Epidermal melanocyte (primary cell): ENCODE measurements around the gene PPM1B.
"Not testable (repeated sequence)": the region's sequence is repeated elsewhere in the genome, so short reads cannot be mapped to it uniquely, and the experiment has no call there.

ENCODE experiments used
- DNase-seq: peaks from one replicate; pipeline ENCODE4 v3.0.0; 2011; ENCODE audit warnings: low spot score; ENCODE audit not compliant: insufficient read length

The PPM1B gene

GRCh38 chr2:44155666-44156446 is 12.8 kb upstream of the PPM1B start:
- DNase-seq: no peak

- no peak for DNase-seq
These were observed 4.9 kb upstream of the PPM1B start for GRCh38 chr2:44163777-44164176.

DNA sequence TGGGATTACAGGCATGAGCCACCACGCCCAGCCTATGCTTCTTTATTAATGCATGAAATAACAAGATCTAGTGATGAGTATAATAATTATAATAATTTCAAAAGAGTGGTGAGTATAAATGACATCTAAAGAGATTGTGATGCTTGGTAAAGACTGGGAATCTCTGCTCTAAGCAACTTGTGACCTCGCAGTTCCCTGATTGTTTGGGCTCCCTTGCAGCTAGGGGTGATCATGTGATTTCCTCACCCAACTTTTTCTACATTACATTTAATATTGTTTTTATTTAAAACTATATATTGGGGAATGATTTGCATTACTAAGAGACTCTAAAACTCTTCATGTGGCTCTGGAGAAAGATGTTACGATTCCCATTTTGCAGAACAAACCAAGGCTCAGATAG is 4.1 kb upstream of the PPM1B start:
- no peak for DNase-seq

GRCh38 chr2:44166096-44166495 is 2.6 kb upstream of the PPM1B start:
- DNase-seq: no peak

DNA sequence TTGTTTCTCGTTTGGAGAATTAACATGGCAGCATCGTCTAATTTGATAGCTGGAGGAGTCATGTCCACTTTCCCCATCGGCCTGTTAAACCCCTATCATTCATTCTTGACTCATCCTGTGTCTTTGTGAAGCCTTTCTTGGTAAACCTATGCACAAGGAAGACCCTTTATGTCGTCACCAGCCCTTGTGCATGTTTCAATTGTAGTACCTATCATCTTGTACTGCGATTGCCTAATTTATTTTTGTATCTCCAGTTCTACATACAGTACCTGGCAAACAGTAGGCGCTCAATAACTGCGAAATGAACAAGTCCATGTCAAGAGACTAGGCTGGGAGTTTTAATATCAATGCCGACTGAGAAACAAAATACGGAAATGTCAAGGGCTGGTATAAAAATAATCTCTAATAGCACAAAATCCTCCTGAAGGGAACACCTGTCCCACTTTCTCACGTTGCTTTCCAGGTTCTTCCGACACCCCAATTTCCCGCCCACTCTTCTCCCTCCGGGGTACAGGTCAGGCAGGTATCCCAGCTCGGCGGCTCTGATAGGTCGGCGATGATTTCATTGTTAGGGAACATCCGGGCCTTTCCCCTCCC is 1.3 kb upstream of the PPM1B start:
- DNase-seq: no peak

GRCh38 chr2:44167908-44168680 is 581 bp upstream of the PPM1B start:
- DNase-seq: peak; percentile 98

DNA sequence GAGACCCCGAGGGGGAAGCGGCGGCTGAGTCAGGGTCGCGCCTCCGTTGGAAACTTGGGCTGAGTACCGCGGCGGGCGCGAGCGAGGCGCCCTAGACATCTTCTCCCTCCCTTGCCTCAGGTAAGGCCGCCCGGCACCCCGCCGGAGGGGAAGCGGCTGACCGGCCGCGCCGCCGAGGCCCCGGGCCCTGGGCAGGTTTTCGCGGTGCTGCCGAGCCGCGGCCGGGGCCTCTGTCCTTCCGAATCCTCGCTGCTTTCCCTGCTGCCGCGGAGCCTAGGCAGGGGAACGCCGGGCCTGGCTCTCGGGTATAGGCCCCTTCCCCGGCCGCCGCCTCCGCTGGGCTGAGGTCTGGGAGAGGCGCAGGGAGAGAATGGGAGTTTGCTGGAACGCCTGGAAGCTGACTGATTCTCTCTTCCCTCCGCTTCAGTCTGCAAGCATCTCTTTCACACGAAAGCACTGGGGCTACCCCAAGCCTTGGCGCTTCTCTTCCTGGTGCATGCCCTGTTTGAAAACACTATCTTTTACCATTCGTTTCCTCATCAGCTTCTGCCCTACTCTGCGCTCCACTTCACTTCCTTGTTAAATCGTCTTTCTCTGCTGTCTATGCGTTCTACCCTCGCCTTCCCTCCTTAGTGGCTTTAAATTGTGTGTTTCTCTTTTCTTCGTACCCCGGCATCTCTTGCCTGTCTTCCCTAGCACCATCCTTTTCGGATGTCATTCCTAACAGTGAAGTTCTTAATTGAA is 652 bp downstream of the PPM1B start:
- DNase-seq: no peak

- DNase-seq: no peak
These were observed 1.6 kb downstream of the PPM1B start for GRCh38 chr2:44170311-44170717.

DNA sequence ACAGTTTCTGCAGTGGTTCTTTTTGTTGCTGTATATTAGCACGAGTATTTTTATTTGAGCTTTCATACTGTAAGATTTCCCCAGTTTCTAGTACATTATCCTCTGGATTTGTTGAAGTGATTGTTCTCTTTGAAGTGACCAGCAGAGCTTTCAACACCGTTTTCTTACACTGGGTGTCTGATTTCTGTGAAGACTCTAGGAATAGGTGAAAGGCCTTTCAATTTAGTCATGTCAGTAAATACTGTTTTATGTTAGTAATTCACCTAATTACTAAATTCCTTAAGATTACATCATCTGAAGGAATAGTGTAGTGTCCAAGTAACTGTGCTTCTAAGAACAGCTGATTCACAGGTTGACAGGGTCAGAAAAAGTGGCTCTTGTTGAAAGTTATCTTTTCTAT is 2.3 kb downstream of the PPM1B start:
- DNase-seq: no peak

DNA sequence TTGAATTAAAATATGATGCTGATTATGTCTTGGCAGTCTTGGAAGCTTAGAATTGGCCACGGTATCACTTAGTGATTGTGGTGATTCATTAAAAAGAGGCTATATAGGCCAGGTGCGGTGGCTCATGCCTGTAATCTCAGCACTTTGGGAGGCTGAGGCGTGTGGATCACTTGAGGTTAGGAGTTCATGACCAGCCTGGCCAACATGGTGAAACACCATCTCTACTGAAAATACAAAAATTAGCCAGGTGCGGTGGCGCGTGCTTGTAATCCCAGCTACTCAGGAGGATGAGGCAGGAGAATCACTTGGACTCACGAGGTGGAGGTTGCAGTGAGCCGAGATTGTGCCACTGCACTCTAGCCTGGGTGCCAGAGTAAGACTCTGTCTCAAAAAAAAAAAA is 2.8 kb downstream of the PPM1B start:
- DNase-seq: not testable (repeated sequence)

DNA sequence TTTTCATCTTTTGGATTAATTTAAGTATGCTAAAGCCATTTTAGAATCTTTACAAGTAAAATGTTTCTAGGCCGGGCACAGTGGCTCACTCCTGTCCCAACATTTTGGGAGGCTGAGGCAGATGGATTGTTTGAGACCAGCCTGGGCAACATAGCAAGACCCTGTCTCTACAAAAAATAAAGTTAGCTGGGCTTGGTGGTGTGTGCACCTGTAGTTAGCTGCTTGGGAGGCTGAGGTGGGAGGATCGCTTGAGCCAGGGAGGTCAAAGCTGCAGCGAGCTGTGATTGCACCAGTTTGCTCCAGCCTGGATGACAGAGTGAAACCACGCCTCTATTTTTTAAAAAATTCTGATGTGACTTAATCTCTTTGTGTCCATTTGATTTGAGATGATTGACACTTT is 3.9 kb downstream of the PPM1B start:
- DNase-seq: no peak

GRCh38 chr2:44178950-44179349 is 10.3 kb downstream of the PPM1B start:
- no peak for DNase-seq

DNA sequence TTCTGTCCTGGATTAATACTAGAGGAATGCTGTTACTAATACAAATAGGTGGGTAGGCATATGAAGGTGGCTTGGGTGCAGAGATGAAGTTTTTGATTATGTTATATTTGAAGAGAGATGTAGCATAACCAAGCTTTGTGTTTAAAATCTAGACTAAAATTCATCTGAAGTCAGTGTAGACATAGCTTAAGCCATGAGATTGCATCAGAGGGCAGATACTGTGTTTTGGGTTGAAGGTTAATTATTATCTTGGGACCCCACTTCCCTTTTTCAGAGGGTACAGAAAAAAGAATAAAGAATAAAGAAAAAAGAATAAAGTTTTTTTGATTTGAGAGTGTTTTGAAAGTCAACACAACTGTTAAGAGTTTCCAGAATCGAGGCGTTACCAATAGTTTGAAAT is 13.0 kb downstream of the PPM1B start:
- no peak for DNase-seq

GRCh38 chr2:44184106-44184505 is 15.4 kb downstream of the PPM1B start:
- no peak for DNase-seq

- DNase-seq: no peak
These were observed 18.1 kb downstream of the PPM1B start for GRCh38 chr2:44186810-44187209.

DNA sequence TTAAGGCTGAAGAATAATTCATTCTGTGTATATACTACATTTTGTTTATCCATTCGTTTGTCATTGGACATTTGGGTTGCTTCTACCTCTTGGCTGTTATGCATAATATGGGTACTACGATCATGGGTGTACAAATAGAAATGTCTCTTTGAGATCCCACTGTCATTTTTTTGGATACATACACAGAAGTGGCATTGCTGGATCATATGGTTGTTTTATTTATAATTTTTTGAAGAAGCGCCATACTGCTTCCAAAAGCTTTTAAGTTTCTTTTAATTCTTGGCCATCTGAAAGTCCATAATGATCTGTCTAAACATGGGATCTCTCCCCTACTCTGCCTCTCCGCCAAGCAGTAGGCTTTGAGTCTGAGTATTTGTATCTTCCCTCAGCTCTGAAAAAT is 18.6 kb downstream of the PPM1B start:
- no peak for DNase-seq

- DNase-seq: no peak
These were observed 20.0 kb downstream of the PPM1B start for GRCh38 chr2:44188696-44189095.

- DNase-seq: no peak
These were observed 20.4 kb downstream of the PPM1B start for GRCh38 chr2:44189104-44189503.

DNA sequence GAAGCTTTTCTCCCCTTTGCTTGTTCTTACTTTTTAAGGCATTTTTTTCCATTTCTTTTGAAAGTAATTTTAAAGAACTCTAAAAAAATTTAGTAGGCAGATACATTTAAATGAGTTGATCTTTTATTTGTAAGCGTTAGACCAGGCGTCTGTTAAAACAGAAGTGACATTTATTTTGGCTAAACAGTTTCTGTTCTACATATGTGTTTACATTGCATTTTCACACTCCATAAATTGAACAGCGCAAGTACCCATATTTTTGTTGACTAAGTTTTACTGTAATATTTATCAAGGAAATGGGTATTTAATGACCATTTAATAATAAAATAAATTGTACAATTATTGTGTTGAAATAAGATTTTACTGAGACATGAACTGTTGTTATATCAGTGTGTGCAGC is 21.9 kb downstream of the PPM1B start:
- no peak for DNase-seq

DNA sequence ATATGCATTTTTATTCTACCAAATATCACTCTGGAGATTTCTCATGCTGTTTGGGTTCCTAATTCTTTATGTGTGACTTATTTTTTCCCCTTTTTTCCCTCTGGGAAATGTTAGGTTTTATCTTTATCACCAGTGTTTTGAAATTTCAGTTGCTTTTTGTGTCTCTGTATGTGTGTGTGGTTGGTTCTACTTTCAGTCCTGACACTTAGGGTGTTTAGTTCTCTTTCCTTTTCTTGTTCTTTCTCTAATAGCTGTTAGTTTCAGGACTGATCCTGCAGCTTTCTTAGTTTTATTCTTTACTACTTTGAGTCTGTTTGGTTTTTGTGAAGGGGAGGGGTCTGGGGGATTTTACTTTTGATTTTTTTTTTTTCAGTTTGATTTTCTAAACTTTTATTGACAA is 23.1 kb downstream of the PPM1B start:
- DNase-seq: no peak

DNA sequence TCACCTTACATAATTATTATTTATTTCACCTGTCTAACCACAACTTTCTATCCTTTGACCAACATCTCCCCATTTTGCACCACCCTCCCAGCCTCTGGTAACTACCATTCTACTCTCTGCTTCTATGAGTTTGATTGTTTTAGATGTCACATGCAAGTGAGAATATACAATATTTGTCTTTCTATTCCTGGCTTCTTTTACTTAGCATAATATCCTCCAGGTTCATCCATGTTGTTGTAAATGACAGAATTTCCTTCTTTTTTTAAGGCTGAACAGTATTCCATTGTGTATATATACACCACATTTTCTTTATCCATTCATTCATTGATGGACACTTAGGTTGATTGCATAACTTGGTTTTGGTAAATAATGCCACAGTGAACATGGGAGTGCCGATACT is 24.0 kb downstream of the PPM1B start:
- DNase-seq: no peak

- no peak for DNase-seq
These were observed 27.0 kb downstream of the PPM1B start for GRCh38 chr2:44195714-44196113.
